Large intestine (tissue), 3 donors: Measurements from ENCODE around the gene RCN1. TPM values are rescaled to one million over a fixed set of nuclear protein-coding genes. Genes with fewer than 3 reads are reported as not detected.

ENCODE experiments used
- DNase-seq, 2 donors: peaks; one replicate each; pipeline versions ENCODE4 v3.0.0 to v3.0.0-alpha.2; 2013
- H3K27ac ChIP-seq: one replicate; pipeline ENCODE4 v1.5.1; 2013; ENCODE audit warnings: low read length
- H3K27me3 ChIP-seq: 2 replicates; pipeline ENCODE4 v1.6.1; 2013; ENCODE audit warnings: low read length; ENCODE audit not compliant: control insufficient read depth, insufficient read depth
- H3K36me3 ChIP-seq: 2 replicates; pipeline ENCODE4 v1.6.1; 2013; ENCODE audit warnings: low read length; ENCODE audit not compliant: control insufficient read depth, insufficient read depth
- H3K4me1 ChIP-seq: one replicate; pipeline ENCODE4 v1.6.1; 2013; ENCODE audit warnings: low read length; ENCODE audit not compliant: control insufficient read depth, insufficient read depth
- H3K4me3 ChIP-seq: one replicate; pipeline ENCODE4 v1.5.1; 2013; ENCODE audit warnings: low read length
- H3K9me3 ChIP-seq: one replicate; pipeline ENCODE4 v1.6.1; 2013; ENCODE audit warnings: mild to moderate bottlenecking, low read depth, low read length, moderate library complexity; ENCODE audit not compliant: control insufficient read depth
- WGBS: methylation state at CpG from one replicate; pipeline ENCODE4 v1.1.5; 2013; ENCODE audit warnings: low lambda C conversion rate; ENCODE audit not compliant: insufficient coverage; 5-methylcytosine and 5-hydroxymethylcytosine counted together
- polyA plus RNA-seq: library from polyadenylated mRNA; unstranded; fragments of 120-200 nt; gene quantifications from one replicate; pipeline ENCODE4 v1.2.1, GENCODE V29; 2013

The RCN1 gene
- polyA plus RNA-seq, 1 donor, result 101 TPM

- H3K36me3 ChIP-seq, result no peaks in the 10 kb centered on the region
- no peak overlapping the region for H3K4me3 ChIP-seq
- no peaks in the 10 kb centered on the region for H3K4me1 ChIP-seq
- 100% methylated on average over 1 of the region's 3 CpGs for WGBS
- DNase-seq, result no peak
- H3K27ac ChIP-seq, result no peak overlapping the region
- H3K9me3 ChIP-seq, result no peaks in the 10 kb centered on the region
- no peaks in the 10 kb centered on the region for H3K27me3 ChIP-seq
Observed at GRCh38 chr11:32131321-32131720, 40.4 kb downstream of the RCN1 start.

DNA sequence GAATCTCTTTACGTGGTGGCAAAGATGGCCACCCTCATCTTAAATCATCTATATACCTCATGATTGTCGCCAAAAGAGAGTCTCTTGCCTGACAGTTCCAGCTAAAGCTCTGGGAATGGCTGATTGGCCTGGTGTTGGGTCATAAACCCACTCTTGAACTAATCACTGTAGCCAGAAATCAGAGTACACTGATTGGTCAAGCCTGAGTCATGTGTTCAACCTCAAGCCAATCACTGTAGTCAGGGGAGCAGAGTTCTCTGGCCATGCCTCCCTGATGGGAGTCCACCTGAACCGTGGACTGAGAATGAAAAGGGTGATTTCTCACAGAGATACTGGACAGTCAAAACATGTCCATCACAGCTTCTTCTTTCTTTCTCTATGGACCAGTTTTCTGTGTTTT is 45.8 kb downstream of the RCN1 start:
- WGBS, result no CpG with 5 or more reads among the region's 3 CpGs
- Histone ChIP-seq H3K27me3 (no peaks in the 10 kb centered on the region), H3K4me1 (no peaks in the 10 kb centered on the region), H3K4me3 (no peak overlapping the region), H3K27ac (no peak overlapping the region), H3K9me3 (no peaks in the 10 kb centered on the region), H3K36me3 (no peaks in the 10 kb centered on the region)
- no peak for DNase-seq

- Histone ChIP-seq H3K27me3 (no peaks in the 10 kb centered on the region), H3K36me3 (no peaks in the 10 kb centered on the region), H3K27ac (no peak overlapping the region), H3K9me3 (no peaks in the 10 kb centered on the region), H3K4me1 (no peaks in the 10 kb centered on the region), H3K4me3 (no peak overlapping the region)
- DNase-seq, result no peak
- WGBS, result 60% methylated on average over 1 of the region's 2 CpGs
Observed at GRCh38 chr11:32137263-32137662, 46.4 kb downstream of the RCN1 start.

GRCh38 chr11:32137869-32138268 is 47.0 kb downstream of the RCN1 start:
- H3K36me3 ChIP-seq, result no peaks in the 10 kb centered on the region
- no peaks in the 10 kb centered on the region for H3K9me3 ChIP-seq
- H3K4me1 ChIP-seq, result no peaks in the 10 kb centered on the region
- WGBS, result 100% methylated on average over 1 of the region's 3 CpGs
- H3K4me3 ChIP-seq, result no peak overlapping the region
- no peak for DNase-seq
- H3K27me3 ChIP-seq, result no peaks in the 10 kb centered on the region
- no peak overlapping the region for H3K27ac ChIP-seq

DNA sequence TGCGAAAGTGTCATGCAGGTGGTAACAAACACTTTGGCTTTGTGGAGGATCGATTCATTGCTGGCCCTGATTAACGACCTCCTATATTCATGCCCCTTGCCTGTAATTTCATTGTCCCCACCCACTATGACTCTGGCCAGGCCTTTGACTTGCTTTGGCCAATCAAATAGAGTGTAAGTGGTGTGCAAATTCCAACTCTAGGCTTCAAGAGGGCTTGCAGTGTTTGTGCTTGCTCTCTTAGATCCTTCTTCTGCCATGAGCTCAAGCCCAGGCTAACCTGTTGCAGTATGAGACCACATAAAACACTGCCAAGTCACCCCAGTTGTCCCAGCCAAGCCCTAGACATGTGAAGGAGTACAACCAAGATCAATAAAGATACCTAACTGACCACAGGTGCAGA is 48.0 kb downstream of the RCN1 start:
- Histone ChIP-seq H3K9me3 (no peaks in the 10 kb centered on the region), H3K36me3 (no peaks in the 10 kb centered on the region)

DNA sequence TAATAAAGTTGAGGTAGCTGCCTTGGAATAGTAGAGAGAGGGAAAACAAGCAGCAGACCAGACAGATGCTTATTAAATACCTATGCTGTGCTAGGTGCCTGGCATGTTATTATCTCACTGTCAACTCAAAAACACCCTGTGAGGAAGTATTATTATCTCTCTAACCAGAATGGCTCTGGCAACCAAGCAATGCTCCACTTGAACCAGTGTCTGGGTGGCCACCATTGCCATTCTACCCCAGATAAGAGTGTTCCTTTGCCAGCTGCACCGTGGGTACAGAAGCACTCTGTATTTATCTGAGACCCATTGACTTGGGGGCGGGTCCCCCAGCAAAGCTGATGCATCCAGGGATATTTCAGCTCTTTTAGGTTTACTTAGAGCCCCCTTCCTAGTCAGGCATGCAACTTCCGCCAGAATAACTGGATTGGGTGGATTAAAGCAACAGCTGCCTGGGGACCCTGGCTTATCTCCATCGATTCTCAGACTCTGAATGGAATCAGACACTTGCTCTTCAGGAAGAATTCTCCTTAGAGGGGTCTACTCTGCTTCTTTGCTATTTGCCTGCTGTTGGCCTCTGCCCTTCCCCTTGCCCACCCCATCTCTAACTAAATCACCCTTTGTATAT is 49.1 kb downstream of the RCN1 start:
- no peak for DNase-seq
- no peak overlapping the region for H3K4me3 ChIP-seq
- no peak overlapping the region for H3K27ac ChIP-seq
- H3K36me3 ChIP-seq, result no peaks in the 10 kb centered on the region
- H3K9me3 ChIP-seq, result no peaks in the 10 kb centered on the region
- H3K27me3 ChIP-seq, result no peaks in the 10 kb centered on the region
- no CpG with 5 or more reads among the region's 4 CpGs for WGBS
- H3K4me1 ChIP-seq, result no peaks in the 10 kb centered on the region

More for the DNA sequence above, 48.0 kb downstream of the RCN1 start:
- no peak for DNase-seq
- H3K27ac ChIP-seq, result no peak overlapping the region
- no peak overlapping the region for H3K4me3 ChIP-seq
- WGBS, result no CpG with 5 or more reads among the region's 3 CpGs
- H3K27me3 ChIP-seq, result no peaks in the 10 kb centered on the region
- H3K4me1 ChIP-seq, result no peaks in the 10 kb centered on the region

- Histone ChIP-seq H3K36me3 (no peaks in the 10 kb centered on the region), H3K27ac (no peak overlapping the region), H3K27me3 (no peaks in the 10 kb centered on the region), H3K4me3 (no peak overlapping the region), H3K9me3 (no peaks in the 10 kb centered on the region), H3K4me1 (no peaks in the 10 kb centered on the region)
- WGBS, result 86% methylated on average over 3 of the region's 6 CpGs
- DNase-seq, result no peak
Observed at GRCh38 chr11:32141745-32142546, 51.1 kb downstream of the RCN1 start.

DNA sequence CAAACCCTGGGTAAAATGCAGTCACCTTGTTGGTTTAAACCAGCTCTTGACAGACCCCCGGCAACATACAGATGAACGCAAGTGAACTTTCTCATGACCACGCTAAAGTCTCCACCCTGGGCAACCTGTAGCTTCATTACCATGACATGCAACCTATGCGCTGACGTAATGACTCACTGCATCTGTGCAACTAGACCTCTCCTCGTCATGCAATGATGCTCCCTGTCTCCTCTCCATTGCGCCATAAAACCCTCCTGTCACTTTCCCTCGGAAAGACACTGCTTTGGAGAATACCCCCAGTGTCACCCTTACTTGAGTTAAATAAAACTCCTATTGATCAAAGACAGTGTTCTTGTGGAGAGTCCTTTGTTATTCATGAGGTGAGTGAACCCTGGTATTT is 52.5 kb downstream of the RCN1 start:
- no peaks in the 10 kb centered on the region for H3K36me3 ChIP-seq
- 100% methylated on average over 1 of the region's 8 CpGs for WGBS
- DNase-seq, result no peak
- H3K27me3 ChIP-seq, result peaks cover 2% of the 10 kb centered on the region
- no peaks in the 10 kb centered on the region for H3K9me3 ChIP-seq
- no peak overlapping the region for H3K27ac ChIP-seq
- H3K4me1 ChIP-seq, result no peaks in the 10 kb centered on the region
- no peak overlapping the region for H3K4me3 ChIP-seq

DNA sequence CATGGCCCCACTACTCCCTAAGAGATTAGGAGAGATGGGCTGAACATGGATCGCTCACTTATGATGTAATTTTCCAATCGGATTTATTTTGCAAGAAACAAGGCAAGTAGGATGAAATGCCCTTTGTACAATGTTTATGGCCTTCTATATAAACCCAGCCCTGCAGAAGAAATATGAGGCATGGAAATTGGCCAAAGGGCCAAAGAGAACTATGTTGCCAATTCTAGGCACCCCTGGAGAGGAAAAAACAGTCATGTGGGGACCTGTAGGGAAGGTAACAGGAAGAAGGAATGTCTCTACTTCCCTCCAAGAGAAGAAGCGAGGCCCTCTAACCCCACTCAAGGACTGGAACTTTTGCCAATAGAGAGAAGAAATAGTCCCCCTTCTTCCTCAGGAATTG is 54.4 kb downstream of the RCN1 start:
- WGBS, result no CpG with 5 or more reads among the region's 3 CpGs
- peaks cover 5% of the 10 kb centered on the region for H3K27me3 ChIP-seq
- DNase-seq, result no peak
- H3K4me3 ChIP-seq, result no peak overlapping the region
- H3K27ac ChIP-seq, result no peak overlapping the region
- H3K9me3 ChIP-seq, result no peaks in the 10 kb centered on the region
- H3K4me1 ChIP-seq, result no peaks in the 10 kb centered on the region
- H3K36me3 ChIP-seq, result no peaks in the 10 kb centered on the region

DNA sequence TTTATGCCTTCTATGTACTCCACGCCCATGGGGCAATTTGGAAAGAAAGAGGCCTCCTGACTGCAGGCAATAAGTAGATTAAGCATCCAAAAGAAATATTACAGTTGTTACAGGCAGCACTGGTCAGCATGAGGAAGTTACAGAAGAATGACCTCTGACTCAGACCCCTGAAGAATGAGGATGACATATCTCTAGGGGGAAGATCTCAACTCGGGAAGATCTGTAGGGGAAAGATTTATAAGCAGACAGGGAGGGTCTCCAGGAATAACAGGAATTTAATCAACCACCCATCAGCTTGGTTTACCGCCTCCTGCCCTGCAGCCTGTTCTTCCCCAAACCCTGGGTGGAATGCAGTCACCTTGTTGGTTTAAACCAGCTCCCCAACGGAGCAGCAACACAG is 58.0 kb downstream of the RCN1 start:
- no peak for DNase-seq

GRCh38 chr11:32149748-32150147 is 58.9 kb downstream of the RCN1 start:
- peaks cover 5% of the 10 kb centered on the region for H3K27me3 ChIP-seq

More for the DNA sequence above, 58.0 kb downstream of the RCN1 start:
- Histone ChIP-seq H3K9me3 (no peaks in the 10 kb centered on the region), H3K27me3 (peaks cover 5% of the 10 kb centered on the region), H3K36me3 (no peaks in the 10 kb centered on the region), H3K27ac (no peak overlapping the region), H3K4me3 (no peak overlapping the region), H3K4me1 (no peaks in the 10 kb centered on the region)
- WGBS, result no CpG with 5 or more reads among the region's 4 CpGs

More at GRCh38 chr11:32149748-32150147, 58.9 kb downstream of the RCN1 start:
- Histone ChIP-seq H3K4me1 (no peaks in the 10 kb centered on the region), H3K27ac (no peak overlapping the region), H3K36me3 (no peaks in the 10 kb centered on the region), H3K9me3 (no peaks in the 10 kb centered on the region), H3K4me3 (no peak overlapping the region)
- WGBS, result 17% methylated on average over 1 of the region's 7 CpGs
- no peak for DNase-seq
